H9 (cell line): ENCODE measurements around the gene JAK1. TPM values are rescaled to one million over a fixed set of nuclear protein-coding genes. Genes with fewer than 3 reads are reported as not detected.

Source experiments
- DNase-seq: peaks from one replicate; pipeline ENCODE4 v3.0.0-alpha.2; 2017
- H2AFZ ChIP-seq: one replicate; pipeline ENCODE4 v1.6.1; 2013; ENCODE audit warnings: mild to moderate bottlenecking, low read length, control low read depth, moderate library complexity
- H2AK5ac ChIP-seq: 2 replicates; pipeline ENCODE4 v1.6.1; 2013; ENCODE audit warnings: low read length, control low read depth, mixed read lengths; ENCODE audit not compliant: insufficient read length
- H2BK120ac ChIP-seq: one replicate; pipeline ENCODE4 v1.6.1; 2013; ENCODE audit warnings: low read depth, mild to moderate bottlenecking, low read length, control low read depth, inconsistent platforms; ENCODE audit not compliant: poor library complexity, severe bottlenecking
- H2BK12ac ChIP-seq: 2 replicates; pipeline ENCODE4 v1.6.1; 2013; ENCODE audit warnings: low read length, control low read depth, mixed read lengths, low read depth; ENCODE audit not compliant: insufficient read length
- H2BK15ac ChIP-seq: 2 replicates; pipeline ENCODE4 v1.6.1; 2013; ENCODE audit warnings: low read depth, low read length, control low read depth
- H2BK20ac ChIP-seq: one replicate; pipeline ENCODE4 v1.6.1; 2013; ENCODE audit warnings: low read depth, mild to moderate bottlenecking, low read length, control low read depth, inconsistent platforms; ENCODE audit not compliant: poor library complexity, severe bottlenecking
- H2BK5ac ChIP-seq: 2 replicates; pipeline ENCODE4 v1.6.1; 2013; ENCODE audit warnings: low read length, control low read depth, mixed read lengths; ENCODE audit not compliant: insufficient read length
- H3K14ac ChIP-seq: 2 replicates; pipeline ENCODE4 v1.6.1; 2013; ENCODE audit warnings: low read length, control low read depth; ENCODE audit not compliant: insufficient read depth
- H3K18ac ChIP-seq: 2 replicates; pipeline ENCODE4 v1.6.1; 2013; ENCODE audit warnings: low read depth, mild to moderate bottlenecking, mixed read lengths, low read length, control low read depth; ENCODE audit not compliant: insufficient read length
- H3K23ac ChIP-seq: 2 replicates; pipeline ENCODE4 v1.6.1; 2013; ENCODE audit warnings: low read length, control low read depth, mixed read lengths, low read depth; ENCODE audit not compliant: insufficient read length
- H3K23me2 ChIP-seq: 2 replicates; pipeline ENCODE4 v1.6.1; 2013; ENCODE audit warnings: low read depth, mild to moderate bottlenecking, mixed read lengths, low read length, control low read depth; ENCODE audit not compliant: insufficient read length, poor library complexity, severe bottlenecking
- H3K27ac ChIP-seq: 2 replicates; pipeline ENCODE4 v1.5.1; 2013; ENCODE audit warnings: low read length, control low read depth, mixed read lengths, low read depth; ENCODE audit not compliant: insufficient read length
- H3K27me3 ChIP-seq: 2 replicates; pipeline ENCODE4 v1.6.1; 2013; ENCODE audit warnings: low read length, control low read depth, inconsistent platforms; ENCODE audit not compliant: insufficient read depth
- H3K4ac ChIP-seq: 2 replicates; pipeline ENCODE4 v1.6.1; 2013; ENCODE audit warnings: low read depth, mild to moderate bottlenecking, control low read depth, inconsistent platforms, low read length, moderate library complexity
- H3K4me1 ChIP-seq: 2 replicates; pipeline ENCODE4 v1.6.1; 2013; ENCODE audit warnings: low read length, control low read depth, inconsistent platforms; ENCODE audit not compliant: insufficient read depth
- H3K4me2 ChIP-seq: 2 replicates; pipeline ENCODE4 v1.6.1; 2013; ENCODE audit warnings: low read length, control low read depth, mixed read lengths; ENCODE audit not compliant: insufficient read length, insufficient read depth
- H3K56ac ChIP-seq: 2 replicates; pipeline ENCODE4 v1.6.1; 2013; ENCODE audit warnings: low read depth, mild to moderate bottlenecking, mixed read lengths, low read length, control low read depth; ENCODE audit not compliant: insufficient read length
- H3K79me1 ChIP-seq: 2 replicates; pipeline ENCODE4 v1.6.1; 2013; ENCODE audit warnings: low read depth, mild to moderate bottlenecking, moderate library complexity, low read length, control low read depth, inconsistent platforms; ENCODE audit not compliant: insufficient read depth, poor library complexity, severe bottlenecking
- H3K79me2 ChIP-seq: 2 replicates; pipeline ENCODE4 v1.6.1; 2013; ENCODE audit warnings: low read length, control low read depth, inconsistent platforms; ENCODE audit not compliant: insufficient read depth
- H3K9ac ChIP-seq: 2 replicates; pipeline ENCODE4 v1.6.1; 2013; ENCODE audit warnings: low read length, control low read depth, mixed read lengths; ENCODE audit not compliant: insufficient read length; ENCODE audit errors: extremely low read depth
- H3K9me3 ChIP-seq: one replicate; pipeline ENCODE4 v1.6.1; 2013; ENCODE audit warnings: low read depth, low read length, inconsistent platforms; ENCODE audit not compliant: control insufficient read depth
- H3T11ph ChIP-seq: one replicate; pipeline ENCODE4 v1.6.1; 2013; ENCODE audit warnings: mild to moderate bottlenecking, low read length, control low read depth, inconsistent platforms
- H4K20me1 ChIP-seq: one replicate; pipeline ENCODE4 v1.6.1; 2013; ENCODE audit not compliant: control insufficient read depth, insufficient read length, insufficient read depth
- H4K5ac ChIP-seq: 2 replicates; pipeline ENCODE4 v1.6.1; 2013; ENCODE audit warnings: low read depth, mild to moderate bottlenecking, mixed read lengths, low read length, control low read depth; ENCODE audit not compliant: insufficient read length
- H4K8ac ChIP-seq: replicated peaks from 2 replicates; pipeline ENCODE4 v1.6.1; 2013; ENCODE audit warnings: low read length, control low read depth, mixed read lengths, low read depth; ENCODE audit not compliant: insufficient read length
- H4K91ac ChIP-seq: 2 replicates; pipeline ENCODE4 v1.6.1; 2013; ENCODE audit warnings: low read depth, mild to moderate bottlenecking, moderate library complexity, mixed read lengths, low read length, control low read depth; ENCODE audit not compliant: insufficient read length
- H3K27ac Mint-ChIP-seq, 3 experiments: 2 replicates in 2 of 3; 3 replicates in 1 of 3; pipeline ENCODE4 v1.8.0; 2020 to 2021; ENCODE audit warnings: mixed read lengths in 3 of 3, mild to moderate bottlenecking in 1 of 3, moderate library complexity in 1 of 3
- H3K27me3 Mint-ChIP-seq: 2 replicates; pipeline ENCODE4 v1.8.0; 2021; ENCODE audit warnings: low read depth, mild to moderate bottlenecking, moderate library complexity, mixed read lengths
- H3K36me3 Mint-ChIP-seq, 3 experiments: 2 replicates in 2 of 3; 3 replicates in 1 of 3; pipeline ENCODE4 v1.8.0; 2020 to 2021; ENCODE audit warnings: low read depth in 3 of 3, mixed read lengths in 3 of 3; ENCODE audit not compliant: insufficient read depth in 1 of 3
- H3K4me1 Mint-ChIP-seq, 2 experiments: 2 replicates each; pipeline ENCODE4 v1.8.0; 2020; ENCODE audit warnings: mixed read lengths in 2 of 2
- H3K4me3 Mint-ChIP-seq, 2 experiments: 2 replicates in 1 of 2; 3 replicates in 1 of 2; pipeline ENCODE4 v1.8.0; 2020 to 2021; ENCODE audit warnings: mild to moderate bottlenecking in 2 of 2, mixed read lengths in 2 of 2, moderate library complexity in 1 of 2
- H3K9me3 Mint-ChIP-seq, 2 experiments: 2 replicates in 1 of 2; 3 replicates in 1 of 2; pipeline ENCODE4 v1.8.0; 2020; ENCODE audit warnings: mild to moderate bottlenecking in 2 of 2, mixed read lengths in 2 of 2, moderate library complexity in 1 of 2
- CTCF ChIP-seq: fragments of 200-600 bp; sonication (generic); conservative IDR thresholded peaks from 3 replicates; pipeline ENCODE4 v1.8.0; 2021; ENCODE audit warnings: antibody characterized with exemption, mild to moderate bottlenecking
- WGBS: extraction: QIAGEN DNeasy Blood & Tissue Kit; methylation state at CpG from one replicate; pipeline ENCODE4 v1.1.7; 2013; ENCODE audit warnings: missing lambda C conversion rate, low lambda C conversion rate, mixed read lengths; ENCODE audit not compliant: insufficient read length; ENCODE audit errors: extremely low coverage; 5-methylcytosine and 5-hydroxymethylcytosine counted together
- total RNA-seq: library from RNA; stranded (reverse); gene quantifications from 2 replicates; pipeline ENCODE4 v1.2.1, GENCODE V29; 2021

Gene JAK1
- total RNA-seq, 1 experiment from 2014 or later, result 12.8 TPM

- H3K27ac ChIP-seq, result no peak overlapping the region
- H3K4ac ChIP-seq, result no peak overlapping the region
- H3K79me1 ChIP-seq, result no peaks in the 10 kb centered on the region
- no peak for DNase-seq
- H3K56ac ChIP-seq, result no peak overlapping the region
- peaks cover 22 to 27% of the 10 kb centered on the region in 2 experiments for H3K4me1 Mint-ChIP-seq
- H2AFZ ChIP-seq, result no peak overlapping the region
- H2BK15ac ChIP-seq, result no peak overlapping the region
- no peak overlapping the region for H3K18ac ChIP-seq
- H4K8ac ChIP-seq, result no peak overlapping the region
- no peaks in the 10 kb centered on the region for H3K9me3 Mint-ChIP-seq
- no peak overlapping the region for H2BK120ac ChIP-seq
- 0 out of 7 replicates have a peak, but pooled peaks cover 0 to 4% (median 0%) of the 10 kb centered on the region in 3 experiments for H3K36me3 Mint-ChIP-seq
- no peak for TF ChIP-seq CTCF
- H4K20me1 ChIP-seq, result no peaks in the 10 kb centered on the region
- no peaks in the 10 kb centered on the region for H3K23me2 ChIP-seq
- no peaks in the 10 kb centered on the region for H3K9me3 ChIP-seq
- H3K4me3 Mint-ChIP-seq, result no peak overlapping the region
- no peak overlapping the region for H2AK5ac ChIP-seq
- H2BK5ac ChIP-seq, result no peak overlapping the region
- WGBS, result no CpG with 5 or more reads among the region's 12 CpGs
- H4K5ac ChIP-seq, result no peak overlapping the region
- H3K4me2 ChIP-seq, result no peak overlapping the region
- H3K9ac ChIP-seq, result no peak overlapping the region
- no peak overlapping the region for H3T11ph ChIP-seq
- no peak overlapping the region for H4K91ac ChIP-seq
- H3K27me3 Mint-ChIP-seq, result no peaks in the 10 kb centered on the region
- no peak overlapping the region for H3K23ac ChIP-seq
- no peaks in the 10 kb centered on the region for H3K4me1 ChIP-seq
- no peak overlapping the region for H2BK20ac ChIP-seq
- no peak overlapping the region for H3K14ac ChIP-seq
- no peaks in the 10 kb centered on the region for H3K79me2 ChIP-seq
- H3K27me3 ChIP-seq, result no peaks in the 10 kb centered on the region
- H3K27ac Mint-ChIP-seq, result no peak overlapping the region
- no peak overlapping the region for H2BK12ac ChIP-seq
These were observed 87.3 kb downstream of the JAK1 start for GRCh38 chr1:64878931-64879611.
